Fibroblast of lung (primary cell): ENCODE measurements around the gene LECT2.

Source experiments
- EZH2 ChIP-seq: IDR thresholded peaks from 2 replicates; pipeline ENCODE4 v1.5.1; 2012; ENCODE audit warnings: low read length, control low read depth, mild to moderate bottlenecking; ENCODE audit errors: missing control alignments
- TF ChIP-seq, protein P1 (sequence below), 2 donors: IDR thresholded peaks in 1 of 2; conservative IDR thresholded peaks in 1 of 2; 1 replicate in 1 of 2; 2 replicates in 1 of 2; pipeline ENCODE4 v1.5.1; 2011 to 2012; ENCODE audit warnings: low read length in 2 of 2, control low read depth in 1 of 2, inconsistent platforms in 1 of 2, low read depth in 1 of 2, mild to moderate bottlenecking in 1 of 2

DNA sequence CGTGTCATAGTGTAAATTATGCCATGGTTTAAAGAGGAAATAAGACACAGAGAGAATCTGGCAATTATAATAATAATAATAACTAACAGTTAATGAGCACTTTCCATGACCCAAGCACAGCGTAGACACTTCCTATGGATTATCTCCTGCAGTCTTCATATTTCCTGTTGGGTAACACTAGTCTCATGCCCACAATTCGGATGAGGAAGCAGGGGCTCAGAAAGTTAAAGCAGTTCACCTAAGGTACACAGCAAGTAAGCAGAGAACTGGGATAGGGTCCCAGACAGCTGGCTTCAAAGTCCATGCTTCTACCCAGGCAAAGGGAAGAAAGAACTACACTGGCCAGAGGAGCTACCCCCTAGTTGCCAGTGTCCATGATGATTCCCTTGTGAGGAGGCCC, 46.1 kb upstream of the LECT2 start:
- TF ChIP-seq, protein P1, sequence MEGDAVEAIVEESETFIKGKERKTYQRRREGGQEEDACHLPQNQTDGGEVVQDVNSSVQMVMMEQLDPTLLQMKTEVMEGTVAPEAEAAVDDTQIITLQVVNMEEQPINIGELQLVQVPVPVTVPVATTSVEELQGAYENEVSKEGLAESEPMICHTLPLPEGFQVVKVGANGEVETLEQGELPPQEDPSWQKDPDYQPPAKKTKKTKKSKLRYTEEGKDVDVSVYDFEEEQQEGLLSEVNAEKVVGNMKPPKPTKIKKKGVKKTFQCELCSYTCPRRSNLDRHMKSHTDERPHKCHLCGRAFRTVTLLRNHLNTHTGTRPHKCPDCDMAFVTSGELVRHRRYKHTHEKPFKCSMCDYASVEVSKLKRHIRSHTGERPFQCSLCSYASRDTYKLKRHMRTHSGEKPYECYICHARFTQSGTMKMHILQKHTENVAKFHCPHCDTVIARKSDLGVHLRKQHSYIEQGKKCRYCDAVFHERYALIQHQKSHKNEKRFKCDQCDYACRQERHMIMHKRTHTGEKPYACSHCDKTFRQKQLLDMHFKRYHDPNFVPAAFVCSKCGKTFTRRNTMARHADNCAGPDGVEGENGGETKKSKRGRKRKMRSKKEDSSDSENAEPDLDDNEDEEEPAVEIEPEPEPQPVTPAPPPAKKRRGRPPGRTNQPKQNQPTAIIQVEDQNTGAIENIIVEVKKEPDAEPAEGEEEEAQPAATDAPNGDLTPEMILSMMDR (conservative IDR thresholded peaks at IDR 0.05 in 1 of 2, IDR thresholded peaks at IDR 0.05 in 1 of 2; ENCODE audit: low read depth in 1 of 2, low read length in 2 of 2): no peak
- TF ChIP-seq EZH2: no peak
